ENCODE data around the gene INHBA.

INHBA gene

DNA sequence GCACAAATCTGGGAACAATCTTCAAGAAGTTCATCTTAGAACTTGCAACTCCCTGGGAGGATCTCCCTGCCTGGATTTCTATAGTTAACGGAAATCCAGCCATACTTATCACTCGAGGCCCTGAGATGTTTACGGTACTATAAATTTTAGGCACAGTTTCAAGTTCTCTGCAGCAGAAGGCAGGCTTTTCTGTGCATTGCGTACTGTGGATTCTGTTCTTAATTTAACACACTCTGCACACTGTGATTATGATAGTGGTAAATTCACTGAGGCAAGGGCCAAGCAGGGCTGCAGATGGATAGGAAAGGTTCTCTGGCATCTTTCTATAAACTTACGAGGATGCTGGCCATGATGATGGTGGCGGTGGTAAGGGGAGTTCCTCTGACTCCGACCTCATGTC, 10.6 kb downstream of the INHBA start:
- in situ Hi-C loops (cut with MboI; ENCODE audit: low pct_unique_long_range_greater_than_20kb, low sequenced_read_pairs): no loop called here
- DNase-seq: no peak

DNA sequence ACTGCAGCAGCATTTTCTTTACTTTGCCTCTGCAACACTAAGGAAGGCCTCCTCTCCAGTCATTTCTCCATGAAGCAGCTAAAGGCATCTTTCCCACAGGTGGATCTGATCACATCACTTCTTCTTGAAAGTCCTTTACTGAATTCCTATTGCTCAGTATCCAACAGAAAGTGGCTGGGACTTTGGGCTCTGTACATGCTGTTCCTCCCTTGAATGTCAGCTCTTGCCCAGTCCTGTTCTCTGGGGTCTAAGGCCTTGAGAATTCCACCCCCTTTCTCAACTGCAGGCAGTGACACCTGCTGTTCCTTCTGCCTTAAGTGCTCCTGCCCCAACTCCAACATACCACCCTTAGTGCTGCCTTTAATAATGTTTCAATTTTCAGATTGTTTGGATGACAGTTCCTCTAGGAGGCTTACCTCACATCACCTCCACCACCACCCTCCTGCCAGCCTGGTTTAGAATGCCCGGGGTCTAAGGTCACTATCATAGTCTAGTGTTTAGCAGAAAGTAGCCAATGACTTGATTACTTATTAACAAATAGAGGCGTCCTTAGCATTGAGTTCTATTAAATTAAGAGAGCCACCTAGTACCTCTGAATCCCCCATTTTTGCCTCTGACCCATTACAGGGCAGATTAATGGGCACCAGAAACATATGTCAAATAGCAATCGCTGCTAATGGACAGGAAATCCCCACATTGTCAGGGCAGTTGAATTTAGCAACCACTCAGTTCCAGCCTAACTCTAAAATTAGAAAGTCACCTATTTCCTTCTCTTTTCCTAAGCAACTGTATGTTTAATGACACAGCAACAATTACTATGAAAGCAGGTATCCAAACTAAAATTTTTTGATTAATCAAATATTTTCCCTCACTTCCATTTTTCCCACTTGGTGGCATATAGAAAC, 11.4 kb downstream of the INHBA start:
- no peak for DNase-seq
- in situ Hi-C loops (cut with MboI; ENCODE audit: low pct_unique_long_range_greater_than_20kb, low sequenced_read_pairs): no loop called here

GRCh38 chr7:41689815-41690214, 13.1 kb downstream of the INHBA start:
- DNase-seq: no peak
- in situ Hi-C loops (cut with MboI; ENCODE audit: low pct_unique_long_range_greater_than_20kb, low sequenced_read_pairs): no loop called here

DNA sequence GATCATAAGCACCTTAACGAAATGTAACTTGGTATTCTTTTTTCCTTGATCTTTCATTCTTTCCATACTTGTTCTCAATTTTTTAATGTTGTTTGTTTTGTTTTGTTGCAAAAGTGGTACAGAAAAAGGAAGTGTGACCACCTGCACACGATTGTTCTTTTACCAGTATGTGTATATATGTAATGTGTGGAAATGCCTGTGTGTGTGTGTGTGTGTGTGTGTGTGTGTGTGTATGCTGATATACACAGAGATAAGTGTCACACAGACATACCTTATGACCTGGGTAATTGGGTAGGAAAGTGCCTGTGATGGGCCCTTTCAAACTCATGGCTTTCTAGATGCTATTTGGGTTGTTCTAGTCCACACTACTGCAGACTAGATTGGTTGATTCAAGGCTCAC, 14.0 kb downstream of the INHBA start:
- in situ Hi-C loops (cut with MboI; ENCODE audit: low pct_unique_long_range_greater_than_20kb, low sequenced_read_pairs): no loop called here

GRCh38 chr7:41688012-41688625, 14.8 kb downstream of the INHBA start:
- in situ Hi-C loops (cut with MboI; ENCODE audit: low pct_unique_long_range_greater_than_20kb, low sequenced_read_pairs): no loop called here
- DNase-seq: no peak

More for the DNA sequence above, 14.0 kb downstream of the INHBA start:
- no peak for DNase-seq

- DNase-seq: peak; percentile 42
- in situ Hi-C loops (cut with MboI; ENCODE audit: low pct_unique_long_range_greater_than_20kb, low sequenced_read_pairs): no loop called here
Observed at GRCh38 chr7:41685684-41686083, 17.2 kb downstream of the INHBA start.

DNA sequence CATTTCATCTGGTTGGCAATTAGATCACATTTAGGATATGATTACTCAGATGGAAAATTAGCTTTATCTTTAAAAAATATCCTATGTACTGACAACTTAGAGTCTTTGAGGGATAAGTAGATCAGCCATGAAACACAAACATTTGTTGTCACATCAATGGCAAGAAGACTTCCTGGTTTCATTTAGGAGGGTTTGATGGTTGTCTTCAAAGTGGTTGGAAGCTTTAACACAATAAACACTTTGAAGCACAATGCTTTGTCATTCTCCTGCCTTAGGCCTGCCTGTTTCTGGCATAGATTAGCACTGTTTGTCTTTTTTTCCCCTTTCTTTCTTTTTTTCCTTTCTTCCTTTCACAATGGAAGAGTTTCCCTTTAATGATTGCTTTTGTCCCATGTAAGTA, 20.5 kb downstream of the INHBA start:
- in situ Hi-C loops (cut with MboI; ENCODE audit: low pct_unique_long_range_greater_than_20kb, low sequenced_read_pairs): no loop called here
- DNase-seq: no peak

DNA sequence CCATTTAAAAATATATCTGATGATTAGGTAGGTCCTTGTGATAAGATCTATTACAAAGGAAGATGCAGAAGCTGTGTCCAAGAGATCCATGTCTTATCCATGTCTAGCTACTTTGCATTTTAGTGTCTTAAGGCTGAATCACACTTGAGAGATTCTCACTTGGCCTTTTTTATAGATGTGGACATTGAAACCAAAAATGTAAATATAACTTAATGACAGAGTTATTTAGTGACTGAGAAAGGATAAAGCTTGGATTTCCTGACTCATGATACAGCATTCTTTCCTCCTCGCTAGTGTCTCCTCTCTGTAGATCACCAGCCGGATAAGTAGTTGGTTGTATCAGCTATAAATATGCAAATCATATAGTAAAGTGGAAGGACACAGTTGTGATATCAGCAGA, 23.3 kb downstream of the INHBA start:
- in situ Hi-C loops (cut with MboI; ENCODE audit: low pct_unique_long_range_greater_than_20kb, low sequenced_read_pairs): no loop called here
- DNase-seq: no peak

DNA sequence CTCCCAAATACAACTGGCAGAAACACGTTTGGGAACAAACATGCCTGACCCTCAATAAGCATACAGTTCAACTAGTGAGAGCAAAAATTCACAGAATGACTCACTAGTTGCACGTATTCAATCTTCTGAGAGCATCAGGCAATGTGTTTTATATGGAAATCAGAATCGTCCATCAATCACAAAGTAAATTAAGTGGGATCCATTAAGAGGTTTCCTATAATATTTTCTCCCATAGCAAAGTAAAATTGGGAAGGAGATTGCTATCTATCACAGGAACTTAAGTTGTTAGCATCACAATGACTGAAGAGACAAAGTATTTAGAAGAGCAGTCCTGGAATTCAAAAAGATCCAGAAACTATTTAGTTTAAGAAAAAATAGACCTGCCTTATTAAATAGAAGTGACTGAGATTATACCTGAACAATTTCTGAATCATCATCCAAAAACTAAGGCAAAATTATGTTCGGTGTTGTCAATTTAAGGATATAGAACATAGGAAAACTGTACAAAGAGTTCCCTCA, 28.3 kb downstream of the INHBA start:
- in situ Hi-C loops (cut with MboI; ENCODE audit: low pct_unique_long_range_greater_than_20kb, low sequenced_read_pairs): no loop called here
- no peak for DNase-seq

DNA sequence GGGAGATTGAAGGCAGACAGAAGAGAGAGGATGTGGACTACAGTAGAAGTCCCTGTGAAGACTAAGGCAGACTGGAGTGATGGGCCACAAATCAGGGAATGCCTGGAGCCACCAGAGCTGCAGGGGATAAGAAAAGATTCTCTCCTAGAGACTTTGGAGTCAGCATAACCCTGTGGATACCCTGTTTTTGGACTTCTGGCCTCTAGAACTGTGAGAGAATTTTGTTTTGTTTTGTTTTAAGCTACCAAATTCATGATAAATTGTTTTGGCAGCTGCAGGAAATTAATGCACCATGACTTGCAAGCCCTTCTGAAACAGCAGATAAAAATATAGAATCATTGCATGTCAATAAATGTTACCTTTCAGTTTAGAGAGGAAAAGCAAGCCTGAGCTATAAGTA, 41.3 kb downstream of the INHBA start:
- no peak for DNase-seq
- in situ Hi-C loops (cut with MboI; ENCODE audit: low pct_unique_long_range_greater_than_20kb, low sequenced_read_pairs): no loop called here

GRCh38 chr7:41659539-41659938, 43.4 kb downstream of the INHBA start:
- in situ Hi-C loops (cut with MboI; ENCODE audit: low pct_unique_long_range_greater_than_20kb, low sequenced_read_pairs): no loop called here
- no peak for DNase-seq

DNA sequence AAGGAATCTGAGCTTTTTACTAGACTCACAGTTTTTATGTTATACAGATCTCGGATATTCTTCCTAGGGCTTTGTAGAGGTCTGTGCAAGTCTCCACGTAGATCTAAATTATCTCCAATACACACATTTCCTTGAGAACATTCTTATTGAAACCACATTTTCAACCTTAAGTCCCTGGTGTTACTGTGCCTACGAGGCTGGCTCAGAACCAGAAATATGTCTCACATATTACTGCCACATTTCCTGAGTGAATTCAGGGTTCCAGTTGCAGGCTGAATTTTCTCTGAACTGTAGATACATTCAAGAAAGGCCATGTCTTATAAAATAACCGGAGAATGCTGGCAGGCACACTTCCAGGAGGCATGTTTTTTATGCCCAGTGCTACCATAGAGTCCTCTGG, 46.5 kb downstream of the INHBA start:
- in situ Hi-C loops (cut with MboI; ENCODE audit: low pct_unique_long_range_greater_than_20kb, low sequenced_read_pairs): no loop called here
- no peak for DNase-seq

- DNase-seq: no peak
- in situ Hi-C loops (cut with MboI; ENCODE audit: low pct_unique_long_range_greater_than_20kb, low sequenced_read_pairs): no loop called here
Observed at GRCh38 chr7:41655426-41655825, 47.5 kb downstream of the INHBA start.

DNA sequence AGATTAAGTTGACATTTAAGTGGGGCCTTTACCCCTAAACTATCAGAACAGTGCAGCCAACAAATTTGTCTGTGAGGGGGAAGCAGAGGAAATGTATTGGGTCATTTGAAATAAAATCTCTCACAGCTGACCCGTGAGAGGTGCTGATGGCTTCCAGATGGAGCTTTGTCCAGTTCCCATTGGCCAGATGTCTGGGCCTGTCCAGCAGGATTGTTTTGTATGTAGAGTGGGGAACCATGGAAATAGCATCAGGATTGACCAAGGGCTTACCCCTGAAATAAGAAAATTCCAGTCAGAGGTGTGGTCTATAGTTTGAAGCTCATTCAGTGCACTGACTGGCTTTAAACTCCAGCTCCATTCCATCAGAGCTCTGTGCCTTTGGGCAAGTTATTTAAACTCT, 50.6 kb downstream of the INHBA start:
- DNase-seq: no peak
- in situ Hi-C loops (cut with MboI; ENCODE audit: low pct_unique_long_range_greater_than_20kb, low sequenced_read_pairs): no loop called here

DNA sequence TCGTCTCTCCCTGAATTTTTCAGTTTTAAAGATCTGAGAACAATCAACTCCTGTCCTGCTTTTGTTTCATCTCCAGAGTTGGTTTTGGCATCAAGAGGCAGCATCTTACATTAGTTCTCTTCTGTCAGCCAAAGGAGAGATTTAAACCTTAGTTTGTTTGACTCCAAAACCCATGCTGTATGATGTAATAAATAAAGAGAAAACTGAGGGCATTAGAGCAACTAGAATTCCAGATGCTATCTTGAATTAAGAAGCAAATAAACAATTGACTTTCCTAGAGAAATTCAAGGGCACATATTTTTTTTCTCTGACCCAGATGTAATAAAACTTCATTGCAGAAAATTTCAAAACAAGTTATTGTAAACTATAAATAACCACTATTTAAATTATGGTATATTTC, 54.4 kb downstream of the INHBA start:
- no peak for DNase-seq
- in situ Hi-C loops (cut with MboI; ENCODE audit: low pct_unique_long_range_greater_than_20kb, low sequenced_read_pairs): no loop called here

- DNase-seq: no peak
- in situ Hi-C loops (cut with MboI; ENCODE audit: low pct_unique_long_range_greater_than_20kb, low sequenced_read_pairs): no loop called here
Observed at GRCh38 chr7:41643616-41644015, 59.3 kb downstream of the INHBA start.

DNA sequence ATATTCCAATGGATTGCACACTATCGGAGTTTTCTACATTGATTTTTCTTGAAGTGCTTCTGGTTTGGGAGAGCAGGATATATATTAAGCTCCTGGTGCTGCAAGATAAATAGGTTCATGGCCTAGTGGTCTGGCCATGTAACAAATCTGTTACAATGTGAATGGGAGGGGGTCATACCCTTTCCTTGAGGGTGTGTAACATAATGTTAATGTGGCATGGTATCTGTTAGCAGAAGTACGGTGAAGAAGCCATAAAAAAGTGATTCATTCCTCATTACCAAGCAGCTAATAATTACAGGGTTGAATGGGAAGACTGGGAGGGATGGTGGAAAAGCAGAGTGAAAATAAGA, 61.2 kb downstream of the INHBA start:
- in situ Hi-C loops (cut with MboI; ENCODE audit: low pct_unique_long_range_greater_than_20kb, low sequenced_read_pairs): no loop called here

DNA sequence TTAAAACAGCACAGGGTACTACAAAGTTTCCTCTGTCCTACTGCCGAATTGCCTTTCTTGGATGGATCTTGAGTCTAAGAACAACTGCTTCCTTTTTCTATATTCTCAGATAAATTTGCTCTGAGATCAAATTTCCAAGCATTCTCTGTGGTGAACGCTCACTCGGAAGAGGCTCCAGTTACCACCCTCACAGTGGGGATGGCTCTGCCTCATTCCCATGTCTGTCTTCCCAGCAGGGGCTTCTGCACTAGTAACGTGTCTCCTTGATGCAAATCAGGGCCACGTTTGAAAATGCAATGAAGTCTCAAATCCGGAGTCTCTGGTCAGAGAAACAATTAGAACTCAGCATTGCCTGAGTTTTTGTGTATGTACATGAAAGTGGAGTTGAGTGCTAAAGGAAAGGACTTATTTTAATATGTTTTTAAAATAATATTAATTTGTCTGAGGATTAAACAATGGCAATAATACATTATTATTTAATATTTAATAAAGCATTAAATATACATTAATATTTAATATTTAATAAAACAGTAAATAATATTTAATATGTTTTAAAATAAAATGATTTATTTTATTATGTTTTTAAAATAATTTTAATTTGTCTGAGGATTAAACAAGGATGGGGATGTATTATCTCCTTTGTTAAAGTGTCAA, 61.8 kb downstream of the INHBA start:
- no peak for DNase-seq
- in situ Hi-C loops (cut with MboI; ENCODE audit: low pct_unique_long_range_greater_than_20kb, low sequenced_read_pairs): no loop called here

More for the DNA sequence above, 61.2 kb downstream of the INHBA start:
- no peak for DNase-seq

DNA sequence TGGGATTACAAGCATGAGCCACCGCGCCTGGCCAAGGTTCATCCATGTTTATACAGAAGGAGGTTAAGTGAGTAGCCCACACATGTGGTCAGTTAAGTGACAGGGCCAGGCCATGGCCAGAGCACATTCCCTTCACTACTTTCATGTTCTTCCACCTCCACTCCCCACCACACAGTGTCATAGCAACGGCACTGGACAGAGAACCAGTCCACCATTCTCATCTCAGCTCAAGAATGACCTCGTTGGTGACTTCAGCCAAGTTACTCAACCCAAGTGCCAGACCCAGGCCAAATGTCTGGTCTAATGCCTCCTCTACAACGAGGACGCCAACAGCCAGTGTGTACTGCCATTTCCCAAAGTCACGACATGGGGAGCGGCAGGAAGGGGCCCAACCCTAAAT, 62.4 kb downstream of the INHBA start:
- DNase-seq: no peak
- in situ Hi-C loops (cut with MboI; ENCODE audit: low pct_unique_long_range_greater_than_20kb, low sequenced_read_pairs): no loop called here

DNA sequence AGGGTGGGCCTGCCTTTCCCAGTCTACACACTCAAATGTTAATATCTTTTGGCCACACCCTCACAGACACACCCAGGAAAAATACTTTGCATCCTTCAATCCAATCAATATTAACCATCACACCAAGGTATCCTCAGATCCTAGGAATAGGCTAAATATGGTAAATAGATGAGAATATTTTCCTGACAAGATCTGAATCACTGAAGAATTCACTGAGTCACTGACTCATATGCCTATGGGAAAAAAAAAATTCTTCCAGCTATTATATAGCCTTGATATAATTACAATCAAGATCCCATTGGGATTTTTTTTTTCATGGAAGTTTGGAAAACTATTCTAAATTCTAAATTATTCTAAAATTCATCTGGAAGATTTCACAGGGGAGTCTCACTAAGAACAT, 65.8 kb downstream of the INHBA start:
- in situ Hi-C loops (cut with MboI; ENCODE audit: low pct_unique_long_range_greater_than_20kb, low sequenced_read_pairs): no loop called here
- no peak for DNase-seq

Measured in KBM-7 (cell line).